AG08396 (cell line): Measurements from ENCODE around the gene DEPP1.
A peak's percentile ranks its signal among the peaks of the same experiment; 100 is the strongest.

Experiments
- DNase-seq: peaks from one replicate; pipeline ENCODE4 v3.0.0; 2012; ENCODE audit warnings: low spot score, mixed read lengths

The DEPP1 gene

DNA sequence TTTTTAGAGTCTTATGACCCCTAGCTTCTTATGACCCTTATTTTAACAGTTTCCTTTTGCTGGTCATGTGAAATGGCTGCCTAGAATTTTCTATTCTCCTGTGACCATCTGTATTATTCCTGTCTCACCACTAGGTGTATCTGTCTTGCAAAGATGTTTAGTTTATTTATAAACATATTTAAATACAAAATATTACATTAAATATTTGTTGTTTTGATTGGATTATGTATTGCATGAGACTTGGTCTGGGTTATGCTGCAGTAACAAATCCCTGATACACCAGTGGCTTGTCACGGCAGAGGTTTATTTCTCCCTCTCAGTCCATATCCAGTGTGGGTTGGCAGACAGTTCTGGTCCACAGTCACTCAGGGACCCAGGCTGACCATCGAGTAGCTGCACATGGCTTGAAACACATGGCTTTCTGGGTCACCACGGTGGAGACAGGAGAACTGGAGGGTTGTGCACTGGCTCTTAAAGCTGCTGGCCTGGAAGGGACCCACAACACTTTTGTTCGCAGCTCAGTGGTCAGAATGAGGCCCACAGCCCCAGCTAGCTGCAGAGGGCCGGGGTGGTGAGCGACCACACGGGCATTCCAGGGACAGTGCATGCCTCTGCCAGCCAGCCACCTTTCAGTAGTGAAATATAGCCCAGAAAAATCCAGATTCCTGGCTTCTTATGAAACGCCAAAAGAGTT is 11.6 kb downstream of the DEPP1 start:
- no peak for DNase-seq

DNA sequence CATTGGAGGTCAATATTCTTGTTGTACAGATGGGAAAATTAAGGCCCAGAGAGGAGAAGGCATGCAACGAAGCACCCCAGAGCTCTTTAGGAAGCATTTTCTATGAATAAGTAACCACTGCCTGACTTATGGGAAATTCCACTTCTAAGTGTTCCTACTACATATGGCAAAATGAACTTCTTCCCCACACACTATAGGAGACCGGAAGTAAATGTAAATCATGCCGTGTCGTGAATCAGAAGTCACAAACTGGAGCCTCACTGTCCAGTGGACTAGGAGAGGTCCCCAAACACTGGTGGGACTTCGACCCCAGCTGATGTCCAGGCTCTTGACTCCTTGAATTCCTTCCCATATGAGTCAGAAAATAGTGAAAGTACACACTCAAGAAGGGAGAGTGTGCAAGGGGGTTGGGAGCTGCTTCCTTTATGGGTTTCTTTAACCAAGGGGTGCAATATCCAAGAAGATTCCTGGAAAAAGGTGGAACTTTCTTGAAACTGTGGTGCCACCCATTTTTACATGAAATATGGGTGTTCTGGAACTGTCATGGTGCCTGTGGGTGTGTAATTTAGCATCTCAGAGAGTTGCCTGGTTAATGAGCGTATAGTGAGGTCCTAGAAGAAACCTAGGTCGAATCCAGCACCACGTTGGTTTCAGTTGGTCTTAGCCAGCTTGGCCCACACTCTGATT is 12.3 kb downstream of the DEPP1 start:
- DNase-seq, result no peak

DNA sequence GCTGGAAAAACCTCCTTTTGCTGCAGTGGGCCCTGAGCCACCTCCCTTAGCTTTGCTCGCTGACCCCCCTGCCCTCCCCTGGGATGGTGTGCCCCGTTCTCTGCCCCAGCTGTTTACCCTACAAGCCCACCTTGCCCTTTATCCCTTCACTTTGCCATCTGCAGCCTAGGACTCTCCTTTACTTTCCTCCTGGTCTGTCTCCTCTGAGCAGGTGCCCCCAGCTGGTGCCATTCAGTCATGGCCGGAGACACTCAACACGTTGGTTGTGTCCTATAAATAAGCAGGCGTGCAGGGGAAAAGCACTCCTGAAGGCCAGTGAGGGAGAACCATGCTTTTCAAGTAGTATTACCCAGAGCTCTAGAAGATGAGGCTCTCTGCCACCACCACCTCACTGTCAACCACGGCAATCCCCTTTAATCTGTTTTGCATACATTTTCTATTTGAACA is 12.9 kb downstream of the DEPP1 start:
- no peak for DNase-seq

DNA sequence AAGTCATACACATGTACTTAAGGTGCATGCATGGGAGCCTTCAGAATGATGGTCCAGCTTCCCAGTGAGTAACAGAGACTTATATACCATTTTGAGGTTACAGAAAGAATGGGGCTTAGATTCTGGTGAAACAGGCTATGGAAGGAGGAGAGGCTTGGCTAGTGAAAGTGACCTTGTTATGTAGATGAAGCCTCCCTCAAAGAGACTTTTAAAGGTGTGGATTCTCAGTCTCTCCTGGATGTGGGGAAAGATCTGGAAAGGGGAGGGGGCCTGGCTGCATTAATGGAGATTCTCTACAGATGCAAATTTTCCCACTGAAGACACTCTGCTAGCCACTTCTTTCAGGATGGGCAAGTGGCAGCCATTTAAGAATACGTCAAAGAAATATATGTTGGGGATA is 13.5 kb downstream of the DEPP1 start:
- DNase-seq, result no peak

DNA sequence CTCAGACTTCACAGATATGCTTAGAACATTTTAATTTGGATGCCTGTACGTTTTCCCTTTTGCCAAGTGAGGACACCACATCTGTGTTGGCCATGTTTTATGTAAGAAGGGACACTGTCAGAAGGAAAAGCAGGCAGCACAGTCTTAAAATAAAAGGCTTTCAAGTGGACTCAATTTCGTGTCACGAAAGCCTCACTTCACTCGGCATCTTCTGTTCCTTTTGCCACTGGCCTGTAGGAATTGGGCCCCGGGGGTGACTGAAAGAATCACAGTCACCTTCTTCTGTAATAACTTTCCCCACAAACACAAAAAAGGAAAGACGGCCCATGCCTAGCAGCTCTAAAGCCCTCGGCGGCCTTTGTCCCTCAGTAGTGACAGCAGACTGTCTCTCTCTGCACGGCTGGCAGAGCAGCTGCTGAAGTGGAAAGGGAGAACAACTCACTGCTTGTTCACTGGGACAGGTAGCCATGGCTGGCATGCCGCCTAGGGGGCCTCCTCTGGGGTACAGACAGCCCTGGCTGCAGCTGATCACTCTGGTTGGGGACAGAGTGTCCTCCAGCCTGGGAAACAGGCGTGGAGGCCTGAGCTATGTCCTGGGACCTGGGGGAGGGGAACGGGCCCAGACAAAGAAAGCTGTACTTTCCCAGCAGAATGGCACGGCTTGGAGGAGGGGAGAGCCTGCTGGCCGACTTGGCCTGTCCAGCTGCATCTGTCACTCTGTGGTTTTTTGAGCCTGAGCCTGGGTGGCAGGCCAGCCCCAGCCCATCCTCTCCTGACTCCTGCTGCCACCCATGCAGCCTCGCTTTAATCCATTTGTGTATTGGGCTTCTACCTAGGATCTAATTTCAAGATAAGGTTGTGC is 14.6 kb downstream of the DEPP1 start:
- no peak for DNase-seq

DNA sequence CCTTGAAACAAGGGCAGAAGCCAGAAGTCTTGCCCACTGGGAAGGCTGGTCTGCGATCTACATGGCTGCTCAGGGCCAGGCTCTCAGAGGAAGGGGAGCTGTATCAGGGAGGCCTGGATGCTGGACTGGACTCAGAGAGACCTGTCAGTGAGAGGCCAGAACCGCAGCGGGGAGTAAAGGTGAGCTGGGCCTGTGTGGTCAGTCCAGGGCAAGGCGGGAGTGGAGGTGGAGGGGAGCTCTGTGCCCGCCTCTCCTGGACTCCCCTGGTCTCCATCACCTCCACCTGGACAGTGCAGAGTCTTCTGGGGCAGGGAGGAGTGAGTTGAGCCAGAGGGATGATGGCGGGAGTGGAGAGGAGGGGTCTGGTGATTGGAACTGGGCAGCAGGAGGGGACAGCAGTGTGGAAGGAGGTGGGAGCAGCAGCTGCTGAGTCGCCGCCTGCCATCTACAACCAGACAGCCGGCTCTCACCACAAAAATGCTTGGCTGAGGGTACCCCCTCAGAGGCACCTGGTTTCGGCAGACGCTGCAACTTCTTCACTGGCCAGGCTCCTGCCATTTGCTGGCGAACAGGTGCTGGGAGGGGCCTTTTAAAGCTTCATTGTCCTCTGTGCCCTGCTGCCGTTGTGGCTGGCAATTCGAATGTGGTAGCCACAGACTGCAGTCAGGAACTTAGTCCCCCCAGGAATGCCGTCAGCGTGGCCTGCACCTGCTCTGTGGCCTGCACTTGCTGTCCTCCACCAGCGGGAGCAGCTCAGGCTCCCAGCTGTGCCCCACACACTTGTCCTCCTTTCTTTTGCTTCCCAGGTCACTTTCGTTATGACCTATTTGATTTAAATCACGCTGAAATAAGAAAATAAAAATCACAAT is 15.5 kb downstream of the DEPP1 start:
- no peak for DNase-seq

DNA sequence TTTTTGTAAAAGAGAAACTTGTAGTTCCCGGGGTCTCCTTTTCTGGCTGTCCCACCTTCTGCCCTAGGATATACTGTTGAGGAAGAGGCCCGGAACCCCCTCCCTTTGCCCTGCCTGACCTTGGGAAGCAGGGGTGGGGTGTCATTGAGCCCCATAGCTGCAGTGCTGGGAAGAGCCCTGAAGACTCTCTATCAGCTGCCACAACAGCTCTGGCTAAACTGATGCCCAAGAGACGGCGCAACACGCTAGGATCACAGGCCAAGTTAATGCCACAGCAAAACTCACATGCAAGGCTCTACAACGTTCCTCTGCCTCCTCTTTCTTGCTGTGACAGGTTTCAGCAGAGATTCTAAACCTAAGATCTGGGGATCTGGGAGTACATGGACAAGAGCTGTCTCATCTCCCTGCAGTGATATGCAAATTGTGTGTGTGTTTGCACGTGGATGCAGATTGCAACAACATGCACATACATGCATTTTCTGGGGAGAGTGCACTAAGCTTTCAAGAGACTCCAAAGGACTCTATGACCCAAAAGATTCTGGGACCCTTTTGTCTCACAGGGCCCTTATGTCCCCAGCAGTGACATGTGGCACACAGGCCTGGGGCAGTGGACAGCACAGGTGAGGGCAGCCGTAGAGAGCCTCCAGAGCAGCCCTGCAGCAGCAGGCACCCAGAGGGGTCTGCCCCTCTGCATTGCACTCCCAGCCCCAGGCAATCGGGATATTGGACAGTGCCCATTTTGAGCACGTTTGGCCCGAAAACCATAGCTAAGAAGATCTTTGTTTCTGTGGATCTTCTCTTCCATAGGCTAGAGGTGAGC is 16.5 kb downstream of the DEPP1 start:
- DNase-seq, result no peak

DNA sequence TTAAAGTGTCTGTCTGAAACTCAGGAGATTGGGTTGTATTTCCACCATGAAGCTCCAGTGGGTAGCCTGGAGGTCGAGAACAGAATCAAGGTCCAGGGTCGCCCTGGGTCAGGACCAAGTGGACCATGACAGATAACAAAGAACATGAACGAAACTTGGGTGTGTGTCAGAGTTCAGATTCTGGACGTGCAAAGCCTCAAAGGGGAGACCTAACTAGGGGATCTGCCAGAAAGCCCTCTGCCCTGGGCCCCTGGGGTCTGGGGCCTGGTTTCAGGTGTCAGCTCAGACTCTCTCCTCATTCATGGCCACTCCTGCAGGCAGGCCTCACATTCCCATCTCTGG is 17.4 kb downstream of the DEPP1 start:
- DNase-seq, result no peak

DNA sequence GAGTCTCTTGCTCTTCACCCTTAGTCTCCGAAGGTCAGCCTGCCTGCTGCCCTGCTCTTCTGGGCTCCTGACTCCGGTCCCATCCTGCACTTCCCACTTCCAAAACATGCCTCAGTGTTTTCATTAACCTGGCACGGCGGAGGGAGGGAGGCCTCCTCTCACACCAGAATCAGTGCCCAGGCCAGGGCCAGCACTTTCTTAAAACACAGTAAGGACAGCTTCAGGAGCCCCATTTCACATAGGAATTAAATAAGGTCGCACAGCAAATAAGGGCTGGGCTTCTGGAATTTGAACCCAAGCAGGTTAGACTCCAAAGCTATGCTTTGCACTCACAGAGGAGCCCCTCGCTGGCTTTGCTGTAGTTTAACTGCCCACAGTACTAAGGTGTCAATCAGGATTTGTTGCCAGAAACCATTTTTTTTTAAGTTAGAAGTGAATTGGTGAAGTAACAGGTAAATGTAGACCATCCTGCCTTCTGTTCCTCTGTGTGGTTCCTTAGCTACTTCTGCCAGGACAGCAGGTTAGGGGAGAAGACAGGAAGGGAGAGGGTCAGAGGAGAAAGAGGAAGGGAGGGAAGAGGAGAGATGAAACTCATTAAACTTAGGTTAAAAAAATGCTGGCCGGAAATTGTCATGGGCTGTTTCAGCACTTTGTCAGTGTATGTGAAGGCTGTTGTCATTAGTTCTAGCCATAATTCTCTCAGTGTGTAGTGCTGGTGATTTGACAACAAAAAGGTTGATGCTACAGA is 18.0 kb downstream of the DEPP1 start:
- DNase-seq, result no peak

DNA sequence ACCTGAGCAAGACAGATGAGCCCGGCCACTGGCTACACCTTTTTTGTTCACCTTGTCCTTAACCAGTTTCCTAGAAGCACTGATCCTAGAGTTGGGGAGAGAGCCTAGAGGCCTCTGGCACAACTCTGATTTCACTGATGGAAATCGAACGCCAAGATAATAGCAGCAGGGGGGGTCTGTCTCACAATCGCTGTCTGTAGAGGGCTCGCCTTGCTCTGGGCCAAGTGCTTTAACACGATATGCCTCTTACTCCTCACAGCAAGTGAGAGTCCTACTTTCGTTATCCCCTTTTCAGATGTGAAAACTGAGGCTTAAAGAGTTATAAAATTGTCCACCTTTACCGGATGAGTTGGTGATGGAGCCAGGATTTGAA is 18.5 kb downstream of the DEPP1 start:
- DNase-seq, result no peak

DNA sequence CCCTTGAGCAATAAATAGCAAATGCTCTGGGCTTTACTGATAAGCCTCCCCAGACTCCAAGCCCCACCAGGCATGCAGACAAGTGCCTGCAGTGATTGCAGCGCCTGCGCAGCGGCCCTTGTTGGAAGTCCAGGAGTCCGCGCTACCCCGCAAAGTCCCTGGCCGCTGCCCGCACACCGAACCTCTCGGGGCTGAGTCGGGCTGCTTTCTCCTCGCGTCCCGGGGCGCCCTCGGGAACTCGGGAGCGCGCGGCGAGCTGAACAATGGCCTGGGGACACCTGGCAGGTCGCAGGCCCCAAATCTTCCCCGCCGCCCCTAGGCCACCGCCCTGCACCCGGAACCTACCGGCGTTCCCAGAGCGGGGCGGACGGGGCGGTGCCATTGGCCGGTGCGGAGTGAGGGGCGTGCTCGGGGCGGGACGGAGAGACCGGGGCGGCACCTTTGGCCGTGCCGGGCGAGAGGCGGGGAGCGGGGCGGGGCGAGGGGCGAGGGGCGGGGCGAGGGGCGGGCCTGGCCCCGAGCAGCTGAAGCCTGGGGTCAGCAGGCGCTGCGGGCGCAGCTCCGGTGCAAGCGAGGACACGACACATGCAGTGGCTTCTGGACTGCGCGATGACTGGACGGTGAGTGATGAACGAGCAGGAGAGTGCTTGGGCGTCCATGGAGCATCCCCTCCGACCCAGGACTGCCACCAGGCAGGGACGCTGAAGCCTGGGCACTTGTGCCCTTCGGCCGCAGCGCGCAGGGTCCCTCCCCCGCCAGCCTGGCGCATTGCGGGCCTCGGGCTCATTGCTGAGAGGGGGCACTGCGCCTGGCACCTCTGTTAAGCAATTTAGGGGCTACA is 19.1 kb downstream of the DEPP1 start, which contains the start of gene RASSF4:
Gene RASSF4, plus strand, starts transcription at position 556 of the 841 bp plus-strand sequence. CDS start 10,401 bp downstream, outside the sequence.
- DNase-seq, result peak; percentile 97

DNA sequence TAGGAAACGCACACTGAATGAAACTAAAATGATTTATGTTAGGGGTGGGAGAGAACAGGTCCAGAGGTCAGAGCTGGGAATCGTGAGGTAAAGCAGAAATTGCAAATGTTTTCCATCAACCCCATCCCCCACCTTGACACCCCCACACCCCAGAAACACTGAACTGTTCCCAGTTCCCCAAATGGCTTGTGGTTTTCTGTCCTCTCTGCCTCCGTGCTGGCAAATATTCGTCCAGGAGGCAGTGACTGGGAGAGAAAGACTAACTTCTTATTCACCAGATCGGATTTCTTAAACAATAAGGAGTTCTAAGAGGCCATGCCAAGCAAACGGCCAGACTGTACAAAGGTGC is 19.7 kb downstream of the DEPP1 start:
- no peak for DNase-seq

DNA sequence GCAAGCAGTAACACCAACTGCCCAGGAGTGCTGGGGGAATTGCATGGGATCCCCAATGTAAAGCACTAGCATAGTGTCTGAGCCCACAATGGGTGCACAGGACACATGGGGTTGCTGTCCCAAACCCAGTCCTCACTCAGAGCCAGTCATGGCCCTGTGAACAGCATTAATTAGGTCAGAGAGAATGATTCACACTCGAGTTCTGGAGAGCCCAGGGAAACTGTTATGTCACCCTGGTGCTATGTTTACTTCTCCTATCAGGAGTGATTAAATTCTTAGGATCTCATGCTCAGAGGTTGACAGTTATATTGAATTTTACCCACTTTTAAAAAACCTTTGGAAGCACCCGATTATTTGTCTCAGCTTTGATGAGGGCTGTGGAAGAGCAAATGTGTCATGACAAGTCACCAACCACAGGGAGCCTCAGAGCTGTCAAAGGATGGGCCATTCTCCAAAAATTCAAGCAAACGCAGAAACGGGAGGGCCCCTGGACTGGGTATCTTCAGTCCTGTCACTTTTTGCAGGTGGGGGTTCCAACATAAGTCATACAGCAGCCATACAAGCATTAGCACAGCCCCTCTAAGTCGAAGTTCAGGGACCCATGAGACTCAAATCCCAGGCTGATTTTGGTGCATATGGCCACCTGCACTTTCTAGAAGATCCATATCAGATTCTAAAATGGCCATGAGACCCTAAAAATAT is 20.3 kb downstream of the DEPP1 start:
- DNase-seq, result peak; percentile 68

DNA sequence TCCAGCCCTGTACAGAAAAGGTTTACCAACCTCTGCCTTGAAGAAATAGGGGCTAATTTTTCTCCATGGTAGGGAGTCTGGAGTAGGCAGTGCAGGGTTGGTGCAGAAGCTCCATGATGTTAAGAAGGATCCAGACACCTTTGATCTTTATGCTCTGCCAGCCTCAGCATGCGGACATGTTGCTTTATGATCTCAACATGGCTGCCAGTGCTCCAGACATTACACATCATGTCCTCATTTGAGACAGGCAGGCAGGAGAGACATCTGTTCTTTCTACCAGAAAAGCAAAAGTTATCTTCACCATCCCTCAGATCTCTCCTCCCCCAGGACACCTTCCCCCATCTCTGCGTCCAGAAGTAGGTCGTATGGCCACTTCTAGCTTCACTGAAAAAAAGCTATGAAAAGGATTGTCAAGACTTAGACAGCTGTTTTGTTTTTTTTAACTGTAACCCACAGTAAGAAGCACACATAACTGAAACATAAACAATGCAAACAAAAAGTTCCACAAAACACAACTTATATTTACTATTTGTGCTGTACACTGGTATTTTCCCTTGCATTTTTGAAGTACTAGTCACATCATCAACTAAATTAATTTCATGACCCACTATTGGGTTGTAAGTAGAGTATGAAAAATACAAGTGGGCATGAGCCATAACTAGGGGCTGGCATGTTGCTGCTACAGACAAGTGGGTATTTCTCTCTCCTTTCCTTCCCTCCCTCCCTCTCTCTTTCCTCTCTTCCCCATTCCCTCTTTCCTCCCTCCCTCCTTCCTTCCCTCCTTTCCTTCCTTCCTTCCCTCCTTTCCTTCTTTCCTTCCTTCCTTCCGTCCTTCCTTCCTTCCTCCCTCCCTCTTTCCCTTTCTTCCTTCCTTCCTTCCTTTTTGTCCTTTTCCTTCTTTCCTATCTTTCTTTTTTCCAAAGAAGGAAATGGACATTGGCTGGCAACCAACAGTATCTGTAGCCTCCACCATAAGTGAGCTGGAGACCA is 21.6 kb downstream of the DEPP1 start:
- DNase-seq, result no peak

DNA sequence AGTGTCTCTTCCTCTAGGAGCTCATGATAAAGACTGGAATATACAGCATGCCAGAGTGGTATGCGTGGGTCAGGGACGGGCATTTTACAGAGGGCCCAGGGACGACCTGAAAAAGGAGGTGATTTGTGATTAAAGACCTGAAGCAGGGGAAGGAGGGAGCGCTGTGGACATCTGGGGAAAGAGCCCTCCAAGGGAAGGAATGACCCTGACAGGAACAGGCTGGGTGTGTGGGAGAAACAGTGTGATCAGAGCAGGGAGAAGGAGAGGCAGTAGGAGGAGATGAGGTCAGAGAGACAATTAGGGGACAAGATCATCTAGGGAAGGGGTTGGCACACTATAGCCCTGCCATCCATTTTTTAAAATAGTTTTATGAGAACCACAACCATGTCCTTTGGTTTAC is 22.4 kb downstream of the DEPP1 start:
- DNase-seq, result no peak

DNA sequence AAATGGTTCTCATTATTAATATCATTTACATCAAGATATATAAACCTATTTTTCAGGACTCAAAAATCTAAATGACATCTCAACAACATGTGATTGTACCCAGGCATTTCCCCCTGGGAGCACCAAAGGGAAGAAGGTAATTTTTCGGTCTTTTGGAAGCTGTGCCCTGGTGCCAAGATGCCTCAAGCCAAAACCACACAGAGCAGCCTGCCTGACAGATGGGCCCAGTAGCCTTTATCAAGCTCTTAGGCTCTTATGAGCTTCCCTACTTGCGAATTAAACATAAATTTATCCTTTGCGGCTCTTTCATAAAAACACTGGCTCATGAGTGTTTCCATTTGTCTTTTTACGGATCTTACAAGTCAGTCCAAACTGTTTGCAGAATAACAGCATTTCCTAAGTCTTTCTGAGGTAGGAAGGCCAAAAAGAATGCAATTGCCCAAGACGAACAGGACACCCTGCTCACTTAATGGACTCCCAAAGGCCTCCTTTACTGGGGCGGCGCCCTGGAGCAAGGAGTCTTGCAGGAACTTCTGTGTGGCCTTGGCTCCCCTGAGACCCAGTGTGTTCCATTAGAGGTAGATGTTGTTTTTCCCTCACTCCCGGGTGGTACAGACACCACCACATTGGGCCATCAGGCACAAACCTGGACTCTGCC is 23.1 kb downstream of the DEPP1 start:
- DNase-seq, result no peak

DNA sequence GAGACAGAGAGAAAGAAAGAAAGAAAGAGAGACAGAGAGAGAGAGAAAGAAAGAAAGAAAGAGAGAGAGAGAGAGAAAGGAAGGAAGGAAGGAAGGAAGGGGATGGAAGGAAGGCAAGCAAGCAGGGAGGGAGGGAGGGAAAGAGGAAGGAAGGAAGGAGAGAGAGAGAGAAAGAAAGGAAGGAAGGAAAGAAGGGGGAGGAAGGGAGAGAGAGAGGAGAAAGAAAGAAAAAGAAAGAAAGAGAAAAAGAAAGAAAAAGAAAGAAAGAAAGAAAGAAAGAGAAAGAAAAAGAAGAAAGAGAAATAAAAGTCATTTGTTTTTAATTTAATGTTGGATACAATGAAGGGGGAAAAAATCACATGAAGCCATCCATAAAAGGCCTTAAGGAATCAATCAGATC is 23.6 kb downstream of the DEPP1 start:
- no peak for DNase-seq
